Gastrocnemius medialis (tissue), 4 donors: Measurements from ENCODE around the gene PSPN. TPM values are rescaled to one million over a fixed set of nuclear protein-coding genes. Genes with fewer than 3 reads are reported as not detected.

Source experiments
- ATAC-seq, 2 donors: fragments of 150-250 bp; one replicate each; pipeline ENCODE4 v1.9.1; 2016
- DNase-seq, 2 donors: peaks; one replicate each; pipeline ENCODE4 v3.0.0-alpha.2; 2019
- H3K27ac ChIP-seq, 4 donors: fragments of 200-600 bp; sonication (generic); 1 replicate in 1 of 4; 2 replicates in 3 of 4; pipeline ENCODE4 v1.5.1; 2016 to 2018; ENCODE audit warnings: mild to moderate bottlenecking in 2 of 4, moderate library complexity in 1 of 4
- H3K27me3 ChIP-seq, 3 donors: fragments of 200-600 bp; sonication (generic) in 2 of 3; 1 replicate in 1 of 3; 2 replicates in 2 of 3; pipeline versions ENCODE4 v1.5.1 to v1.6.0; 2016 to 2019; ENCODE audit warnings: mild to moderate bottlenecking in 1 of 3, moderate library complexity in 1 of 3
- H3K36me3 ChIP-seq, 2 donors: fragments of 200-600 bp; sonication (generic) in 1 of 2; one replicate each; pipeline ENCODE4 v1.5.1; 2017 to 2018
- H3K4me1 ChIP-seq, 2 donors: fragments of 200-600 bp; sonication (generic) in 1 of 2; one replicate each; pipeline ENCODE4 v1.5.1; 2016 to 2017; ENCODE audit warnings: mild to moderate bottlenecking in 2 of 2
- H3K4me3 ChIP-seq, 4 donors: fragments of 200-600 bp; sonication (generic) in 3 of 4; 1 replicate in 1 of 4; 2 replicates in 3 of 4; pipeline ENCODE4 v1.5.1; 2016 to 2019; ENCODE audit warnings: mild to moderate bottlenecking in 2 of 4
- H3K9me3 ChIP-seq, 3 donors: fragments of 200-600 bp; sonication (generic) in 2 of 3; 1 replicate in 1 of 3; 2 replicates in 2 of 3; pipeline ENCODE4 v1.5.1; 2016 to 2019
- CTCF ChIP-seq, 5 experiments: fragments of 450-650 bp in 3 of 5; fragments of 200-600 bp in 2 of 5; sonication (generic) in 2 of 5; IDR thresholded peaks in 4 of 5; conservative IDR thresholded peaks in 1 of 5; 1 replicate in 4 of 5; 2 replicates in 1 of 5; pipeline ENCODE4 v1.5.1; 2016 to 2019; ENCODE audit warnings: antibody characterized with exemption in 5 of 5, mild to moderate bottlenecking in 3 of 5, moderate library complexity in 3 of 5
- POLR2A ChIP-seq, 2 donors: fragments of 450-650 bp; IDR thresholded peaks; one replicate each; pipeline ENCODE4 v1.6.1; 2017; ENCODE audit warnings: antibody characterized with exemption in 2 of 2, mild to moderate bottlenecking in 2 of 2, moderate library complexity in 2 of 2
- in situ Hi-C, 4 donors: fragments of 200-750 bp; cut with MboI; loops; one replicate each; pipeline versions ENCODE4 v1.15.0 to v1.8.0; 2017; ENCODE audit warnings: low sequenced_read_pairs in 4 of 4
- intact Hi-C: fragments of 100-400 bp; cut with DNase I; formaldehyde crosslinking; loops from one replicate; pipeline ENCODE4 v1.15.1; 2023; ENCODE audit warnings: low total_unique reads
- total RNA-seq, 4 donors: library from RNA; depleted of rRNA; stranded (reverse); fragments of >200 nt; gene quantifications; one replicate each; pipeline versions ENCODE4 v1.1.0 to v1.2.3, GENCODE V29; 2016

PSPN gene
- total RNA-seq, 4 donors from 2014 or later = 0.15 to 0.75 (median 0.43) TPM

GRCh38 chr19:6384381-6384780 lies 8.6 kb upstream of the PSPN start:
- in situ Hi-C loops = loop anchor here in 1 of 4 donors (25.0 kb wide), 1 partner anchor 353 kb away; the partner anchor contains the start of genes GPR108 and TRIP10
- Histone ChIP-seq H3K36me3 (peaks cover 0 to 80% of the 10 kb centered on the region in 2 donors), H3K27me3 (no peaks in the 10 kb centered on the region), H3K4me3 (no peak overlapping the region), H3K27ac (no peak overlapping the region), H3K9me3 (no peaks in the 10 kb centered on the region), H3K4me1 (no peaks in the 10 kb centered on the region)
- ATAC-seq (no peak), DNase-seq (no peak)
- TF ChIP-seq CTCF (IDR thresholded peaks at IDR 0.05 in 4 of 5, conservative IDR thresholded peaks at IDR 0.05 in 1 of 5) (no peak), POLR2A (IDR thresholded peaks at IDR 0.05) (no peak)
- intact Hi-C loops = no loop called here

GRCh38 chr19:6383188-6383587 lies 7.5 kb upstream of the PSPN start:
- ATAC-seq = no peak
- in situ Hi-C loops = loop anchor here in 1 of 4 donors (25.0 kb wide), 1 partner anchor 354 kb away; the partner anchor contains the start of genes GPR108 and TRIP10

GRCh38 chr19:6381030-6381750 lies 5.5 kb upstream of the PSPN start:
- TF ChIP-seq POLR2A (IDR thresholded peaks at IDR 0.05) = no peak
- TF ChIP-seq CTCF (IDR thresholded peaks at IDR 0.05 in 4 of 5, conservative IDR thresholded peaks at IDR 0.05 in 1 of 5) = no peak
- in situ Hi-C loops (loop anchor here in 1 of 4 donors (25.0 kb wide), 1 partner anchor 356 kb away; the partner anchor contains the start of genes GPR108 and TRIP10), intact Hi-C loops (no loop called here)
- no peaks in the 10 kb centered on the region for H3K4me1 ChIP-seq
- ATAC-seq (no peak), DNase-seq (no peak)
- H3K27me3 ChIP-seq = no peaks in the 10 kb centered on the region
- no peak overlapping the region for H3K4me3 ChIP-seq
- H3K36me3 ChIP-seq = peaks cover 0 to 51% of the 10 kb centered on the region in 2 donors
- no peak overlapping the region for H3K27ac ChIP-seq
- H3K9me3 ChIP-seq = no peaks in the 10 kb centered on the region

More at GRCh38 chr19:6383188-6383587, 7.5 kb upstream of the PSPN start:
- intact Hi-C loops = no loop called here
- no peaks in the 10 kb centered on the region for H3K27me3 ChIP-seq
- peaks cover 0 to 70% of the 10 kb centered on the region in 2 donors for H3K36me3 ChIP-seq
- no peaks in the 10 kb centered on the region for H3K4me1 ChIP-seq
- no peaks in the 10 kb centered on the region for H3K9me3 ChIP-seq
- H3K27ac ChIP-seq = no peak overlapping the region
- H3K4me3 ChIP-seq = no peak overlapping the region
- DNase-seq = no peak
- TF ChIP-seq CTCF (IDR thresholded peaks at IDR 0.05 in 4 of 5, conservative IDR thresholded peaks at IDR 0.05 in 1 of 5) (no peak), POLR2A (IDR thresholded peaks at IDR 0.05) (no peak)

- ATAC-seq (no peak), DNase-seq (no peak)
- TF ChIP-seq POLR2A (IDR thresholded peaks at IDR 0.05) (no peak), CTCF (IDR thresholded peaks at IDR 0.05 in 4 of 5, conservative IDR thresholded peaks at IDR 0.05 in 1 of 5) (no peak)
- Histone ChIP-seq H3K9me3 (no peaks in the 10 kb centered on the region), H3K27ac (no peak overlapping the region), H3K27me3 (no peaks in the 10 kb centered on the region), H3K4me3 (no peak overlapping the region), H3K4me1 (no peaks in the 10 kb centered on the region), H3K36me3 (peaks cover 0 to 43% of the 10 kb centered on the region in 2 donors)
- intact Hi-C loops (loop anchor here (10.0 kb wide), 1 partner anchor 755 kb away; the partner anchor contains the start of genes SAFB and SAFB2), in situ Hi-C loops (loop anchor here in 1 of 4 donors (25.0 kb wide), 1 partner anchor 358 kb away; the partner anchor contains the start of genes GPR108 and TRIP10)
Observed at GRCh38 chr19:6379744-6380143, 4.0 kb upstream of the PSPN start.
